SK-N-MC (cell line): ENCODE measurements around the gene ZNF335.

ENCODE experiments used
- DNase-seq: peaks from one replicate; pipeline ENCODE4 v3.0.0-alpha.2; 2011; ENCODE audit warnings: low read depth, low spot score
- H3K27ac ChIP-seq: fragments of 200-600 bp; sonication (generic); 2 replicates; pipeline ENCODE4 v1.5.1; 2016; ENCODE audit warnings: mixed run types
- H3K36me3 ChIP-seq: fragments of 200-600 bp; sonication (generic); 2 replicates; pipeline ENCODE4 v1.6.1; 2017; ENCODE audit warnings: antibody characterized with exemption, low read length, mixed read lengths; ENCODE audit not compliant: insufficient read depth
- H3K4me3 ChIP-seq: fragments of 200-600 bp; sonication (generic); 2 replicates; pipeline ENCODE4 v1.5.1; 2016
- H3K9ac ChIP-seq: fragments of 200-600 bp; sonication (generic); 2 replicates; pipeline ENCODE4 v1.8.0; 2017; ENCODE audit warnings: mixed run types, mixed read lengths; ENCODE audit not compliant: insufficient read length
- H3K9me3 ChIP-seq: fragments of 200-600 bp; sonication (generic); 2 replicates; pipeline ENCODE4 v1.6.1; 2017; ENCODE audit warnings: low read depth, mild to moderate bottlenecking, antibody characterized with exemption, low read length, moderate library complexity, mixed read lengths
- EZH2 ChIP-seq: fragments of 200-600 bp; sonication (generic); IDR thresholded peaks from one replicate; pipeline ENCODE4 v1.6.1; 2017; ENCODE audit warnings: antibody characterized with exemption
- FOXP2 ChIP-seq: optimal IDR thresholded peaks from 2 replicates; pipeline ENCODE3; 2011; ENCODE audit warnings: mild to moderate bottlenecking, moderate library complexity; ENCODE audit not compliant: insufficient read depth; ENCODE audit errors: extremely low read length, control extremely low read depth
- POLR2AphosphoS5 ChIP-seq: IDR thresholded peaks from 2 replicates; pipeline ENCODE4 v1.6.1; 2012; ENCODE audit warnings: mild to moderate bottlenecking, low read depth, low read length, borderline replicate concordance

The ZNF335 gene

DNA sequence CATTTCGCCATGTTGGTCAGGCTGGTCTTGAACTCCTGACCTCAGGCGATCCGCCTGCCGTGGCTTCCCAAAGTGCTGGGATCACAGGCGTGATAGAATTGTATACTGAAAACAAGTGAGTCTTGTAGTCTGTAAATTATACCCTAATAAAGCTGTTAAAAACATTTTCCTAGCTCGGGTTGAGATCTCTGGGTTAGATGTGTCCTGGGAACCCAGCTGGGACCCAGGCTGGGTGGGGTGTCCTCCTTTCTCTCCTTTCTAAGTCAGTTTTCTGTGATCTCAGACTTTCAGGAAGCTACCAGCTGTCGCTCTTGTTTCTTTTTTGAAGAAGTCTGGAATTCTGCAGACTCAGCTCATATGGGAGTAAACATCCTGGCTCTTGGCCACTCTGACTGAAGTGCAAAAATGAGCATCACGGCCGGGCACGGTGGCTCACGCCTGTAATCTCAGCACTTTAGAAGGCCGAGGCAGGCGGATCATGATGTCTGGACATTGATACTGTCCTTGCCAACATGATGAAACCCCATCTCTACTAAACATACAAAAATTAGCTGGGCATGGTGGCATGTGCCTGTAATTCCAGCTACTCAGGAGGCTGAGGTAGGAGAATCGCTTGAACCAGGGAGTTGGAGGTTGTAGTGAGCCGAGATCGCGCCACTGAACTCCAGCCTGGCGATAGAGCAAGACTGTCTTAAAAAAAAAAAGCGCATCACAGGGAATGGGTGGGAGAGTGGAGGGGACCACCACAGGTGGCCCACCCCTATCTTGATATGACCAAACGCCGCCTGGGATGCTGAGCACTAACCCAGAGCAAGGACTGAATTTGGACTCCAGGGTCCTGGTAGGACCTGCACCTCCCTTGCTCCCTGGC is 47.4 kb downstream of the ZNF335 start:
- Histone ChIP-seq H3K36me3 (no peaks in the 10 kb centered on the region), H3K9me3 (no peaks in the 10 kb centered on the region), H3K4me3 (peak overlapping the region; percentile 37; the same call in 1 of the 2 replicates), H3K9ac (peak overlapping the region; percentile 48), H3K27ac (peak overlapping the region; percentile 57; the same call in 1 of the 2 replicates)
- DNase-seq, result no peak
- TF ChIP-seq EZH2, result no peak
- TF ChIP-seq FOXP2, result no peak
- no peak for TF ChIP-seq POLR2AphosphoS5

DNA sequence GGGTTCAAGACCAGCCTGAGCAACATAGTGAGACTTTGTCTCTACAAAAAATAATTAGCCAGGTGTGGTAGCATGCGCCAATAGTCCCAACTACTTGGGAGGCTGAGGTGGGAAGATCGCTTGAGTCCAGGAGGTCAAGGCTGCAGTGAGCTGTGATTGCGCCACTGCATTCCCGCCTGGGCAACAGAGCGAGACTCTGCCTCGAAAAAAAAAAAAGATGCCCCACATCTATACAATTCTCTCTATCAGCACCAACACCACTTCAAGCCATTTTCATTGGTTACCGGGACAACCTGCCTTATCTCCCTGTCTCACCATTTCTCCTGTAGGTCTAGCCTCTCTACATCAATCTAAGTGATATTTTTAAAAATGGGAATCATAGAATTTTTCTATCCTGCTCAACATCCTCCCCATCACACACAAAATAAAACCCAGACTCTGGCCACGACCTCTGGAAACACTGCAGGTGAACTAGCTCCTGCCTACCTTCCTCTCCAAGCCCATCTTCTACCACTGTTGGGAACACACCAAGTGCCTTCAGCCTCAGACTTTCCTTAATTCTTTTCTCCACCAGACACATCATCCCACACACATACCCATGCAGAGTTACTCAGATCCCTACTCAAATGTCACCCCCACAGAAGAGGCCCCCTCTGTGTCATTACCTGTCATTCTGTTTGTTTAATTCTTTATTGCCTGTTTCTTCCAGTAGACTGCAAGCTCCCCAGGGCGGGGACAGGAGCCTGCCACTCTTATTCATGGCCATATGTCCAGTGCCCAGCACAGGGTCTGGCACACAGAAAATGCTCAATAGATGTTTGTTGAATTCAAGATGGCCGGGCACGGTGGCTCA is 50.4 kb downstream of the ZNF335 start:
- Histone ChIP-seq H3K27ac (no peak overlapping the region), H3K36me3 (no peaks in the 10 kb centered on the region), H3K4me3 (no peak overlapping the region), H3K9me3 (no peaks in the 10 kb centered on the region), H3K9ac (no peak overlapping the region)
- TF ChIP-seq FOXP2, result no peak
- no peak for TF ChIP-seq POLR2AphosphoS5
- no peak for TF ChIP-seq EZH2
- no peak for DNase-seq

DNA sequence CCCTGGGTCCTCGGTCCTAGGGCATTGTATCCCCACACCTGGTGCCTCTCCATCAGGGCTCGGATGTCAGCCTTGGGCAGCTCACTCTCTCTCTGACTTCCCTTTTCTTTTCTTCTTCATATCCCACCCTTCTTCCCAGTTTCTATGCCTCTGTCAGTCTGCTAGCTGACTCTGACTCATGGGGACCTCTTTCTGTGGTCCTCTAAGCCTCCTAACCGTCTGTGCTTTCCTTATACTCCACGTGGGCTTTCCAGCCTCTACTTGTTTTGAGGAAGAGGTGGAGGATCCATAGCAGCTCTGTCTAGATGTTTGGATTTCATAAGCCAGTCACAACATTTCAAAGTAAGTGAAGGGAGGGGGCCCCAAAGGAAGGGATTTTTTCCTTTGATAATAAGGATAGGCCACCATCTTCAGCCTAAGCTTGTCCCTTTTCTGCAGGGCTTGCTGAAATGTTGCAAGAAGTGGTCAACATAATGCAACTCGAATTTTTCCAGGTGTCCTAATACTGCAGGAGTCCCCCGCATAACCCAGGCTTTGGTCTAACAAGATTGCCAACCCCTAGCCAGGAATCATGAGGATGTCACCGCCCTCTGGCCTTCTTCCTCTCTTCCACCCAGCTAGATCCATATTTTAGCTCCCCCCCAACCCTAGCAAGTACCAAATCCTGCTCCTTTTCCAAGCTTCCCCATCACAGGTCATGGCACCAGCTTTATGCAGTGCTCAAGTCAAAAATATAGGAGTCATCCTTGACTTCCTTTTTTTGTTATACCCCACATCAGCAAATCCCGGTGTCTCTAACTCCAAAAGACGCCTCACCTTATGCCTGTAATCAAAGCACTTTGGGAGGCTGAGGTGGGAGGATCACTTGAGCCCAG is 51.3 kb downstream of the ZNF335 start:
- no peaks in the 10 kb centered on the region for H3K36me3 ChIP-seq
- no peak overlapping the region for H3K9ac ChIP-seq
- H3K4me3 ChIP-seq, result no peak overlapping the region
- no peak for DNase-seq
- no peaks in the 10 kb centered on the region for H3K9me3 ChIP-seq
- H3K27ac ChIP-seq, result no peak overlapping the region
- TF ChIP-seq EZH2 (no peak), POLR2AphosphoS5 (no peak), FOXP2 (no peak)

DNA sequence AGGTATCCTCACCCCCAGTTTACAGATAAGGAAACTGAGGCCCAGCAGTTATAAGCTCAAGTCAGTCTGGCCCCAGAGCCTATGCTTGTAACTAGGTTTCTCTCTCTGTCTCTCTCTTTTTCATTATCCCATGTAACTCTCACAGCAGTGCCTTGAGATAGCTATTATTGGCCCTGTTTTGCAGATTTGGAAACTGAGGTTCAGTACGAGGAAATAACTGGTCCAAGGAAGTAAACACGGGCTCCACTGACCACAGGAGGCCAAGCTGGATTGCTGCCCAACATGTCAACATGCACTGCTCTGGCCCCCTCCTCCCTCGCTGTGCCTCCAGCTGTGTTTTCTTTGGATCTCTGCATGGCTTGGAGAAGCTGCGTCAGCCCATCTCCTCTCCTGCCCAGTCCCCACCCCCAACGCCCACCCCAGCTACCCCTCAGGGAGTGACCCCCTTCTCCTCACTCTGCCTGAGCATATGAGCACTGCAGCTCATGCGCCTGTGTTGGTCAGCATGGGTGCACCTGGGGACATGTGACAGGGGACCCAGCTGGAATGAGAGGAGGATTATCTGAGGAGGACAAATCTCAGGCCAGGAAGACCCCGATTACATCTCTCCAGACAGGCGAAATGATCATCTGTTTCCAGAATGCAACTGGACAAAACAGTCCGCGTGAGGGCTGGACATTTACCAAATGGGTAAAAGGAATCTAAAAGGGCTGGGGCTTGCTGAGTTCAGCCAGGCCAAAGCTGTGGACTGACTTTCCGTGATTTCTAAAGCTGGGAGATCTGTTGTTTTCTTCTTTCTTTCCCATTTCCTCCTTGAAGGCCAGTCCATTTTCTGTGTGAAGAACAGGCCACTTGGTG is 52.2 kb downstream of the ZNF335 start:
- no peaks in the 10 kb centered on the region for H3K9me3 ChIP-seq
- no peak overlapping the region for H3K9ac ChIP-seq
- no peaks in the 10 kb centered on the region for H3K36me3 ChIP-seq
- no peak for DNase-seq
- TF ChIP-seq EZH2 (no peak), FOXP2 (no peak), POLR2AphosphoS5 (no peak)
- H3K4me3 ChIP-seq, result no peak overlapping the region
- H3K27ac ChIP-seq, result no peak overlapping the region

DNA sequence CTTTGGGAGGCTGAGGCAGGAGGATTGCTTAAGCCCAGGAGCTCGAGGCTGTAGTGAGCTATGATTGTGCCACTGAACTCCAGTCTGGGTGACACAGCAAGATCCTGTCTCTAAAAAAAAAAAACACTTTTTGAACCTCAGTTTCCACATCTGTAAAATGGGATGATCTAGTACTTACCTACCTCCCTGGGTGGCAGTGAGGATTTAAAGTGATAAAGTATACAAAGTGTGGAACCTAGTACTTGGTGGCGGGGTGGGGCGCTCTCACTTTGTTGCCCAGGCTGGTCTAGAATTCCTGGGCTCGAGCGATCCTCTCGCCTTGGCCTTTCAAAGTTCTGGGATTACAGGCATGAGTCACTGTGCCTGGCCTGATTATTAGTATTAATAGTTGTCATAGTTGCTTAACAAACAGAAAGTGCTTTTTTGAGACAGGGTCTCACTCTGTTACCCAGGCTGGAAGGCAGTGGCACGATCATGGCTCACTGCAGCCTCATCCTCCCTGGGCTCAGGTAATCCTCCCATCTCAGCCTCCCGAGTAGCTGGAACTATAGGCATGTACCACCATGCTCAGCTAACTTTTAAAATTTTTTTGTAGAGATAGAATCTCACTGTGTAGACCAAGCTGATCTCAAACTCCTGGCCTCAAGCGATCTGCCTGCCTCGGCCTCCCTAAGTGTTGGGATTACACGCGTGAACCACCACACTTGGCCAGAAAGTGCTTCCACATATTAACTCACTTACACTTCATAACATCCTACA is 53.0 kb downstream of the ZNF335 start:
- no peak for TF ChIP-seq POLR2AphosphoS5
- no peak for TF ChIP-seq FOXP2
- no peak for TF ChIP-seq EZH2
- Histone ChIP-seq H3K4me3 (no peak overlapping the region), H3K9me3 (no peaks in the 10 kb centered on the region), H3K27ac (no peak overlapping the region), H3K9ac (no peak overlapping the region), H3K36me3 (no peaks in the 10 kb centered on the region)
- no peak for DNase-seq

DNA sequence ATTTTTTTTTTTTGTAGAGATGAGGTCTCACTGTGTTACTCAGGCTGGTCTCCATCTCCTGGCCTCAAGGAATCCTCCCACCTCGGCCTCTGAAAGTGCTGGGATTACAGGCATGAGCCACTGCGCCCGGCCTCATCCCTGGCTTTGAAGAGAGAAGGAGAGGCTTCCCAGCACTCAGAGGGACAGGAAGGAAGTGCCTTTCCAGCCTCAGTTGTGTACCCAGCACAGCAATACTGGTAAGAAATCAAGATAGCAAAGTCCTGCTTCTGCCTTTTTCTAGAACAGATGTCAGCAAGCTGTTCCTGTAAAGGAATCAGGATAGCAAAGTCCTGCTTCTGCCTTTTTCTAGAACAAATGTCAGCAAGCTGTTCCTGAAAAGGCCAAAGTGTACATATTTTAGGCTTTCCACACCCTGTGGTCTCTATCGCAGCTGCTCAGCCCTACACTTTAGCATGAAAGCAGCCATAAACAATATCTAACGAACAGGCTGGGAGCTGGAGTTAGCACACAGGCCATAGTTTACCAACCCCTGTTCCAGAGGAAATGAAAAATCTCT is 53.7 kb downstream of the ZNF335 start:
- H3K9ac ChIP-seq, result no peak overlapping the region
- no peaks in the 10 kb centered on the region for H3K9me3 ChIP-seq
- no peak overlapping the region for H3K4me3 ChIP-seq
- no peaks in the 10 kb centered on the region for H3K36me3 ChIP-seq
- TF ChIP-seq FOXP2 (no peak), EZH2 (no peak), POLR2AphosphoS5 (no peak)
- H3K27ac ChIP-seq, result no peak overlapping the region
- DNase-seq, result no peak
